HEK293T (cell line): ENCODE results near the gene SALL2.

Experiments used
- CTCF ChIA-PET: fragments of 350-600 bp; formaldehyde crosslinking; extraction: SDS; loops from one replicate; lab custom pipeline; 2021; ENCODE audit warnings: antibody characterized with exemption, inconsistent platforms; lab: Yijun Ruan, JAX
- POLR2A ChIA-PET: fragments of 350-600 bp; formaldehyde crosslinking; extraction: SDS; loops from one replicate; lab custom pipeline; 2020; ENCODE audit warnings: antibody characterized with exemption, inconsistent platforms; lab: Yijun Ruan, JAX
- DNase-seq: peaks from one replicate; pipeline ENCODE4 v3.0.0; 2012; ENCODE audit warnings: mixed read lengths; ENCODE audit errors: extremely low spot score
- ARNT ChIP-seq: fragments of 450-650 bp; IDR thresholded peaks from 2 replicates; pipeline ENCODE4 v1.6.1; 2017; ENCODE audit warnings: mild to moderate bottlenecking
- BHLHE40 ChIP-seq: fragments of 450-650 bp; IDR thresholded peaks from 2 replicates; pipeline ENCODE4 v1.6.1; 2016; ENCODE audit warnings: mild to moderate bottlenecking, moderate library complexity, borderline replicate concordance
- CTBP1 ChIP-seq: fragments of 450-650 bp; IDR thresholded peaks from 2 replicates; pipeline ENCODE4 v1.6.1; 2016; ENCODE audit warnings: borderline replicate concordance
- ELF4 ChIP-seq: fragments of 450-650 bp; IDR thresholded peaks from 2 replicates; pipeline ENCODE4 v1.6.1; 2017; ENCODE audit warnings: antibody characterized with exemption
- FOXA1 ChIP-seq: fragments of 450-650 bp; IDR thresholded peaks from 2 replicates; pipeline ENCODE4 v1.6.1; 2016; ENCODE audit warnings: mild to moderate bottlenecking
- FOXK2 ChIP-seq: fragments of 450-650 bp; IDR thresholded peaks from 2 replicates; pipeline ENCODE4 v1.6.1; 2016; ENCODE audit warnings: mild to moderate bottlenecking
- FOXM1 ChIP-seq: fragments of 450-650 bp; IDR thresholded peaks from 2 replicates; pipeline ENCODE4 v1.6.1; 2017; ENCODE audit warnings: mild to moderate bottlenecking, borderline replicate concordance
- HDGF ChIP-seq: fragments of 450-650 bp; IDR thresholded peaks from 2 replicates; pipeline ENCODE4 v1.6.1; 2017; ENCODE audit warnings: antibody characterized with exemption, borderline replicate concordance
- L3MBTL2 ChIP-seq: fragments of 450-650 bp; conservative IDR thresholded peaks from 2 replicates; pipeline ENCODE4 v1.6.1; 2016; ENCODE audit warnings: mild to moderate bottlenecking
- LEF1 ChIP-seq: fragments of 450-650 bp; IDR thresholded peaks from 2 replicates; pipeline ENCODE4 v1.6.1; 2017; ENCODE audit warnings: mild to moderate bottlenecking, borderline replicate concordance
- NFRKB ChIP-seq: fragments of 450-650 bp; IDR thresholded peaks from 2 replicates; pipeline ENCODE4 v1.6.1; 2016; ENCODE audit warnings: mild to moderate bottlenecking, moderate library complexity
- SP1 ChIP-seq: fragments of 450-650 bp; IDR thresholded peaks from 2 replicates; pipeline ENCODE4 v1.6.1; 2017
- SUZ12 ChIP-seq: fragments of 450-650 bp; IDR thresholded peaks from 2 replicates; pipeline ENCODE4 v1.6.1; 2016; ENCODE audit warnings: mild to moderate bottlenecking
- TARDBP ChIP-seq: fragments of 450-650 bp; IDR thresholded peaks from 2 replicates; pipeline ENCODE4 v1.6.1; 2016
- ZNF384 ChIP-seq: fragments of 450-650 bp; IDR thresholded peaks from 2 replicates; pipeline ENCODE4 v1.6.1; 2016
- TF ChIP-seq, protein P1 (sequence below): fragments of 450-650 bp; IDR thresholded peaks from 2 replicates; pipeline ENCODE4 v1.6.1; 2016

SALL2 gene

DNA sequence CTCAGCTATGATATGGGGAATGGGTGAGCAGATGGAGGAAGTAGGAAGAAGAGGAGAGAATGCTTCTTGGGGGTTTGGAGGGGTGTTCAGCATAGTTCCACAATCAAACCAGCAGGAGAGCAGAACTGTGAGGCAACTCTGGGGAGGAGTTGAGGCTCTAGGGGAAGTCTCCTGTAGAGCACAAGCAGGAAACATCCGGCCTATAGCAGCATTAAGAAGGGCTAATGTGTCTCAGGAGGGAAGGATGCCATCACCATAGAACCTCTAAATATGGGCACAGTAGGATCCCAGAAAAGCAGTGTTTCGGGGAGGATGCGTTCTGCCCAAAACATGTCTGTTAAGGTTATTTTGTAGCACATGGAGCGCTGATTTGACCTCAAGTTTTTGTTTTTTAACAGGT is 8.4 kb upstream of the SALL2 start:
- CTCF ChIA-PET = interaction anchor here (0.6 kb wide), 1 partner anchor 18 kb away, joined by 5 read pairs; no protein-coding TSS in a partner anchor

DNA sequence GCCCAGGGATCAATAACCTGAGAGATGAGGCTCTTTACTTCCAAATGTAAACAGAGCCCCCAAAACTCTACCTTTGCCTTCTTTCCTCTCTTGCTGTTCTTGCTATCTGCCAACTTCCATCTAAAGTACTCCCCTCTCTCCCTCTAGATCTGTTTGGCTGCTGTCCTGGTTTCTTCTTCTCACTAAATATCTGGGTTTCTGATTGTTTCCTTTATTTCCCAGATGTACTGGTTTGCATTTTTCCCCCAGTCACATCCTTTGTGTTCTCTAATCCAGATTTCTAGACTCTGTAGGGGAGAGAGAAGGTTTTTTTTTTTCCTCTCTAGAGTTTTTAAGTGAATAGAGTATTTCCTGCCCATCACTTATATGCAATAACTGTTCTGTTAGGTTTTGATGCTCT is 7.1 kb upstream of the SALL2 start:
- POLR2A ChIA-PET = interaction anchor here (1.1 kb wide), 1 partner anchor 22 kb away, joined by 10 read pairs; the partner anchor contains the start of gene METTL3
- CTCF ChIA-PET = no interaction called here

More for the DNA sequence above, 8.4 kb upstream of the SALL2 start:
- POLR2A ChIA-PET = interaction anchor here (1.1 to 2.9 kb wide), 2 partner anchors 8 to 23 kb away, joined by 10 to 19 read pairs; partner anchors contain the start of genes METTL3 and SALL2
- DNase-seq = no peak
- TF ChIP-seq ARNT = no peak
- no peak for TF ChIP-seq L3MBTL2
- no peak for TF ChIP-seq ELF4
- no peak for TF ChIP-seq SP1
- TF ChIP-seq ZNF384 = no peak
- TF ChIP-seq LEF1 = no peak
- no peak for TF ChIP-seq SUZ12
- TF ChIP-seq FOXK2 = no peak
- no peak for TF ChIP-seq TARDBP
- TF ChIP-seq CTBP1 = no peak
- TF ChIP-seq BHLHE40 = no peak

DNA sequence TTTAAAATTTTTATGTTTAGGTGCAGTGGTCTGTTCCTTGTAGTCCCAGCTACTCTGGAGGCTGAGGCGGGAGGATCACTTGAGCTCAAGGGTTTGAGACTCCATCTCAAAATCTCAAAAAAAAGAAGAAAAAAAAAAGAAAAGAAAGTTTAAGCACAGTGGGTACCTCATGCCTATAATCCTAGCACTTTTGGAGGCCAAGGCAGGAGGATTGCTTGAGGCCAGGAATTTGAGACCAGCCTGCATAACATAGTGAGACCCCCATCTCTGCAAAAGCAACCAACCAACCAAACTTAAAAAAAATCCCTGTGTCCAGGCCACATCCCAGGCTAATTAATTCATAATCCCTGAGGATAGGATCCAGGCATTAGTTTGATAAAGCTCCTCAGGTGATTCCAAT is 3.4 kb upstream of the SALL2 start:
- TF ChIP-seq SUZ12 = no peak
- TF ChIP-seq LEF1 = no peak
- no peak for TF ChIP-seq FOXK2
- no peak for TF ChIP-seq TARDBP
- no peak for TF ChIP-seq ARNT
- TF ChIP-seq ZNF384 = no peak
- TF ChIP-seq FOXM1 = no peak
- no peak for TF ChIP-seq HDGF
- no peak for TF ChIP-seq ELF4
- TF ChIP-seq SP1 = no peak
- no peak for TF ChIP-seq NFRKB
- no peak for TF ChIP-seq FOXA1
- TF ChIP-seq, protein P1, sequence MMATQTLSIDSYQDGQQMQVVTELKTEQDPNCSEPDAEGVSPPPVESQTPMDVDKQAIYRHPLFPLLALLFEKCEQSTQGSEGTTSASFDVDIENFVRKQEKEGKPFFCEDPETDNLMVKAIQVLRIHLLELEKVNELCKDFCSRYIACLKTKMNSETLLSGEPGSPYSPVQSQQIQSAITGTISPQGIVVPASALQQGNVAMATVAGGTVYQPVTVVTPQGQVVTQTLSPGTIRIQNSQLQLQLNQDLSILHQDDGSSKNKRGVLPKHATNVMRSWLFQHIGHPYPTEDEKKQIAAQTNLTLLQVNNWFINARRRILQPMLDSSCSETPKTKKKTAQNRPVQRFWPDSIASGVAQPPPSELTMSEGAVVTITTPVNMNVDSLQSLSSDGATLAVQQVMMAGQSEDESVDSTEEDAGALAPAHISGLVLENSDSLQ = no peak
- ChIA-PET POLR2A (interaction anchor here (1.6 to 12.6 kb wide), 2 partner anchors 9 to 17 kb away, joined by 6 to 257 read pairs; partner anchors contain the start of gene METTL3), CTCF (no interaction called here)
- DNase-seq = no peak

More for the DNA sequence above, 7.1 kb upstream of the SALL2 start:
- DNase-seq = no peak
- TF ChIP-seq FOXA1 (no peak), BHLHE40 (no peak), ELF4 (no peak), SUZ12 (no peak), FOXM1 (no peak), NFRKB (no peak), ARNT (no peak), HDGF (no peak), CTBP1 (no peak), L3MBTL2 (no peak), LEF1 (no peak), FOXK2 (no peak), TARDBP (no peak), ZNF384 (no peak)
- TF ChIP-seq, protein P1 = no peak

DNA sequence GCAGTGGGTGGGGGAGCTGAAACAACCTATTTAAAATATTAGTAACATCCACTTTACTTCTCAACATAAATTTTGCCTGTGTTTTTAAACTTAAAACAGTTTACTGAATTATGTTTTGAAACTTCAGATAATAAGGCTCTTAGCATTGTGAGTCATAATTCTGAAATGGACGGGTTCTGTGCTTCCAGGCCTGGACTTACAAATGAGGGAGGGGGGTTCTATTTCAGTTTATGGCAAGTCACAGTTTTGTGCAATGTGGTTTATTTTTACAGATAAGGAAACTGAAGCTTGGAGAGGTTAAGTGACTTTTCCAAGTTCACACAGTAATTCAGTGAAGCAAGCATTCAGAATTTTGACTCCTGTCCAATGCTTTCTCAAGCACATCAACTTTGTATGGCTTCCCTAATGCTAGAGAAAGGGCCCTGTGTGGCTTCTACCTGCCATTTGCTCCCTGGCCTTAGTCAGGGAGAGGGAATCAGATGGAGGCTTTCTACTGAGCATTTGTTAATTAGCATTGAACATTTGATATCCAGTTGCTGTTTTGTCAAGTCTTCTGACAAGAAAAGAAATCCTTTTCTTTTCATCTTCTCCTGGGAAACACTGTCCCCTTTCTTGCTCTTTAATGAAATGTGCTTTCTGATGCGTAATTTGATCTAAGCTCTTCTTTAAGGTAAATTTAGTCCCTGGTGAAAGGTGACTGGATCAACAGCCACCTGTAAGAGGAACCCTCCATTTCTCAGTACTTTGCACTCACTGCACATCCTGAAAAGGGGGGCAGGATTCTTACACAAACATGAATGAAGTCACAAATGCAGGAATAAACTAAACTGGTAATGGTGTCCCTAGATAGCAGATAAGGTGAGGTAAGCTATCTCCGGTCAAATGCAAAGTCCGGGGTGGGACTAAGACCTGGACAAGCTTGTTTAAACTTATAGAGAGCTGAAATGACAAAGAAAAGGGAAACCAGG is 2.5 kb upstream of the SALL2 start:
- no peak for DNase-seq
- ChIA-PET POLR2A (interaction anchor here (1.6 to 12.6 kb wide), 2 partner anchors 9 to 16 kb away, joined by 6 to 257 read pairs; partner anchors contain the start of gene METTL3), CTCF (interaction anchor here (0.6 kb wide), 1 partner anchor 72 kb away, joined by 3 read pairs; no protein-coding TSS in a partner anchor)
- TF ChIP-seq L3MBTL2 = no peak
- TF ChIP-seq HDGF = no peak
- TF ChIP-seq CTBP1 = no peak
- no peak for TF ChIP-seq LEF1
- TF ChIP-seq SP1 = no peak
- no peak for TF ChIP-seq BHLHE40
- no peak for TF ChIP-seq ARNT
- no peak for TF ChIP-seq FOXK2
- TF ChIP-seq SUZ12 = no peak
- no peak for TF ChIP-seq ZNF384
- no peak for TF ChIP-seq TARDBP
- no peak for TF ChIP-seq NFRKB
- no peak for TF ChIP-seq FOXA1
- no peak for TF ChIP-seq ELF4
- TF ChIP-seq, protein P1 = no peak
- no peak for TF ChIP-seq FOXM1

DNA sequence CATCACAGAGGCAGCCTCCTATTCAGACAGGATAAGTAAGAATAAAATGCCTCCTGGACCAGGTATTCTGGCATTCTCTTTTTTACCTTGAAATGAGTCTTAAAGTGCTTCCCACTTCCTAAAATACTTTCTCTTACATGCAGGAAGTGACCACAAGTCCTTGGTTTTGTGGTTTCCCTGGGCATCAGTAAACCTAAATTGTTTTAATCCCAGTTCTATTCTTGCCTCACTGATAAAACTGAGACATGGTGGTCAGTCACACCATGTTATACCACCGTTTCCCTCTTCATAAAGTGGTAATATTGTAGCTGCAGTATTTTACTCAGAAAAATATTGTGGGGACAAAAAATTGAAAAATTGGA is 1.2 kb upstream of the SALL2 start:
- ChIA-PET CTCF (interaction anchor here (0.9 to 1.9 kb wide), 2 partner anchors 11 to 29 kb away, joined by 3 to 6 read pairs; no protein-coding TSS in a partner anchor), POLR2A (interaction anchor here (1.2 to 12.6 kb wide), 5 partner anchors 15 to 90 kb away, joined by 3 to 257 read pairs (median 15); partner anchors contain the start of gene METTL3)
- DNase-seq = no peak
- no peak for TF ChIP-seq LEF1
- TF ChIP-seq FOXM1 = no peak
